Gastroesophageal sphincter (tissue), 4 donors: Measurements from ENCODE around the gene BBS10. TPM values are rescaled to one million over a fixed set of nuclear protein-coding genes. Genes with fewer than 3 reads are reported as not detected.

Source experiments
- ATAC-seq: fragments of 150-250 bp; one replicate; pipeline ENCODE4 v1.9.1; 2016; ENCODE audit warnings: mild to moderate bottlenecking, moderate library complexity
- H3K27ac ChIP-seq, 4 donors: fragments of 200-600 bp; sonication (generic) in 3 of 4; 1 replicate in 3 of 4; 2 replicates in 1 of 4; pipeline ENCODE4 v1.5.1; 2016 to 2019
- H3K27me3 ChIP-seq: fragments of 200-600 bp; sonication (generic); one replicate; pipeline ENCODE4 v1.5.1; 2019
- H3K36me3 ChIP-seq, 2 donors: fragments of 200-600 bp; sonication (generic); one replicate each; pipeline ENCODE4 v1.5.1; 2019; ENCODE audit warnings: control low read depth in 1 of 2
- H3K4me1 ChIP-seq, 3 donors: fragments of 200-600 bp; sonication (generic); 1 replicate in 2 of 3; 2 replicates in 1 of 3; pipeline ENCODE4 v1.5.1; 2016 to 2019; ENCODE audit warnings: control low read depth in 2 of 3
- H3K4me3 ChIP-seq, 2 donors: fragments of 200-600 bp; sonication (generic); one replicate each; pipeline ENCODE4 v1.5.1; 2019; ENCODE audit warnings: mild to moderate bottlenecking in 1 of 2, moderate library complexity in 1 of 2
- H3K9me3 ChIP-seq, 3 donors: fragments of 200-600 bp; sonication (generic); one replicate each; pipeline ENCODE4 v1.5.1; 2017 to 2019; ENCODE audit warnings: control low read depth in 2 of 3
- EP300 ChIP-seq: sonication (generic); formaldehyde crosslinking; IDR thresholded peaks from one replicate; pipeline ENCODE4 v1.6.1; 2017; ENCODE audit warnings: antibody characterized with exemption, mild to moderate bottlenecking
- POLR2A ChIP-seq, 2 donors: fragments of 450-650 bp; IDR thresholded peaks; one replicate each; pipeline ENCODE4 v1.6.1; 2017; ENCODE audit warnings: antibody characterized with exemption in 2 of 2, mild to moderate bottlenecking in 2 of 2, moderate library complexity in 1 of 2
- POLR2AphosphoS5 ChIP-seq: sonication (generic); formaldehyde crosslinking; IDR thresholded peaks from one replicate; pipeline ENCODE4 v1.6.1; 2017; ENCODE audit warnings: antibody characterized with exemption
- WGBS, 2 donors: methylation state at CpG; one replicate each; pipeline ENCODE4 v1.1.5; 2018; ENCODE audit warnings: low coverage in 1 of 2; 5-methylcytosine and 5-hydroxymethylcytosine counted together
- small RNA-seq, 4 donors: library from RNA; depleted of rRNA; stranded (forward); fragments of <200 nt; gene quantifications; one replicate each; pipeline ENCODE3, GENCODE V24; 2016
- total RNA-seq, 4 donors: library from RNA; depleted of rRNA; stranded (reverse); fragments of >200 nt; gene quantifications; one replicate each; pipeline ENCODE4 v1.1.0, GENCODE V29; 2016
- TF ChIP-seq, protein P1 (sequence below), 4 experiments: fragments of 200-600 bp in 2 of 4; fragments of 450-650 bp in 2 of 4; sonication (generic) in 1 of 4; IDR thresholded peaks; one replicate each; pipeline ENCODE4 v1.5.1; 2017 to 2019; ENCODE audit warnings: antibody characterized with exemption in 4 of 4, mild to moderate bottlenecking in 2 of 4, moderate library complexity in 2 of 4

The BBS10 gene
- total RNA-seq, 4 donors from 2014 or later: 8.9 to 22.2 (median 16.0) TPM

DNA sequence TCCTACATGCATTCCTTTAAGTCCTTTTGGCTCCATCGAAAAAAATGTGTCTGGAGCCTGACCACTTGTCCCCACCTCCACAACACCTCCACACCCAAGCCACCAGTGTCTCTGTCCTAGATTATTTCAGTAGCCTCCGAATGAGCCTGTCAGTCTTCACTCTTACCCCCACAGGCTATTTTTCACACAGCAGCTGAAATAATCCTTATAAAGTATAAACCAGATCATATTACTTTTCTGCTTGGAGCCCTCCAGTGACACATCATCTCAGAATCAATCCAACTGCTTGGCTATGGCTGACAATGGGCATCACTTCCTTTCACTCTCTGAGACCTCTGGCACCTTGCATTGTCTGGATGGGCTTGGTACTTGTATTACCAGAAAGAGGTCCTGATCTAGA lies 44.9 kb downstream of the BBS10 start:
- 80 to 88% methylated on average over 2 of the region's 2 CpGs for WGBS, 2 donors
- no peak for ATAC-seq
- Histone ChIP-seq H3K4me3 (no peak overlapping the region), H3K36me3 (no peaks in the 10 kb centered on the region), H3K27ac (no peak overlapping the region), H3K4me1 (no peaks in the 10 kb centered on the region), H3K9me3 (no peaks in the 10 kb centered on the region), H3K27me3 (no peaks in the 10 kb centered on the region)
- no peak for TF ChIP-seq POLR2AphosphoS5
- TF ChIP-seq EP300: no peak
- TF ChIP-seq POLR2A (IDR thresholded peaks at IDR 0.05): no peak
- TF ChIP-seq, protein P1, sequence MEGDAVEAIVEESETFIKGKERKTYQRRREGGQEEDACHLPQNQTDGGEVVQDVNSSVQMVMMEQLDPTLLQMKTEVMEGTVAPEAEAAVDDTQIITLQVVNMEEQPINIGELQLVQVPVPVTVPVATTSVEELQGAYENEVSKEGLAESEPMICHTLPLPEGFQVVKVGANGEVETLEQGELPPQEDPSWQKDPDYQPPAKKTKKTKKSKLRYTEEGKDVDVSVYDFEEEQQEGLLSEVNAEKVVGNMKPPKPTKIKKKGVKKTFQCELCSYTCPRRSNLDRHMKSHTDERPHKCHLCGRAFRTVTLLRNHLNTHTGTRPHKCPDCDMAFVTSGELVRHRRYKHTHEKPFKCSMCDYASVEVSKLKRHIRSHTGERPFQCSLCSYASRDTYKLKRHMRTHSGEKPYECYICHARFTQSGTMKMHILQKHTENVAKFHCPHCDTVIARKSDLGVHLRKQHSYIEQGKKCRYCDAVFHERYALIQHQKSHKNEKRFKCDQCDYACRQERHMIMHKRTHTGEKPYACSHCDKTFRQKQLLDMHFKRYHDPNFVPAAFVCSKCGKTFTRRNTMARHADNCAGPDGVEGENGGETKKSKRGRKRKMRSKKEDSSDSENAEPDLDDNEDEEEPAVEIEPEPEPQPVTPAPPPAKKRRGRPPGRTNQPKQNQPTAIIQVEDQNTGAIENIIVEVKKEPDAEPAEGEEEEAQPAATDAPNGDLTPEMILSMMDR (IDR thresholded peaks at IDR 0.05): no peak

DNA sequence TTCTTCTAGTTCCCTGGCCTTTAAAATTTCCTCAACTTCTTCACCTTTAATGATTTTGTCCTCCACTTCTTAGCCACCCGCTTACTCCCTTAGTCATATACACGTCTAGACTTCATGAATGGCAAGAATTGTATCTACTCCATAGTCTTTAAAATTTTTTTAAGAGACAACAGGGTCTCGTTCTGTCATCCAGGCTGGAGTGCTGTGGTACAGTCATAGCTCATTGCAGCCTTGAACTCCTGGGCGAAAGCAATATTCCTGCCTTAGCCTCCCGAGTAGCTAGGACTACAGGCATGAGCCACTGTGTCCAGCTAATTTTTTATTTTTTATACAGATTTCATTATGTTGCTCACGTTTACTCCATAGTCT lies 47.9 kb downstream of the BBS10 start:
- no peak overlapping the region for H3K4me3 ChIP-seq
- TF ChIP-seq POLR2A (IDR thresholded peaks at IDR 0.05): no peak
- TF ChIP-seq, protein P1 (IDR thresholded peaks at IDR 0.05): no peak
- no peak for TF ChIP-seq POLR2AphosphoS5
- TF ChIP-seq EP300: no peak
- no peak for ATAC-seq
- H3K27me3 ChIP-seq: no peaks in the 10 kb centered on the region
- H3K4me1 ChIP-seq: no peaks in the 10 kb centered on the region
- no peaks in the 10 kb centered on the region for H3K36me3 ChIP-seq
- no peak overlapping the region for H3K27ac ChIP-seq
- 82 to 88% methylated on average over 5 to 6 of the region's 6 CpGs for WGBS, 2 donors
- H3K9me3 ChIP-seq: no peaks in the 10 kb centered on the region

DNA sequence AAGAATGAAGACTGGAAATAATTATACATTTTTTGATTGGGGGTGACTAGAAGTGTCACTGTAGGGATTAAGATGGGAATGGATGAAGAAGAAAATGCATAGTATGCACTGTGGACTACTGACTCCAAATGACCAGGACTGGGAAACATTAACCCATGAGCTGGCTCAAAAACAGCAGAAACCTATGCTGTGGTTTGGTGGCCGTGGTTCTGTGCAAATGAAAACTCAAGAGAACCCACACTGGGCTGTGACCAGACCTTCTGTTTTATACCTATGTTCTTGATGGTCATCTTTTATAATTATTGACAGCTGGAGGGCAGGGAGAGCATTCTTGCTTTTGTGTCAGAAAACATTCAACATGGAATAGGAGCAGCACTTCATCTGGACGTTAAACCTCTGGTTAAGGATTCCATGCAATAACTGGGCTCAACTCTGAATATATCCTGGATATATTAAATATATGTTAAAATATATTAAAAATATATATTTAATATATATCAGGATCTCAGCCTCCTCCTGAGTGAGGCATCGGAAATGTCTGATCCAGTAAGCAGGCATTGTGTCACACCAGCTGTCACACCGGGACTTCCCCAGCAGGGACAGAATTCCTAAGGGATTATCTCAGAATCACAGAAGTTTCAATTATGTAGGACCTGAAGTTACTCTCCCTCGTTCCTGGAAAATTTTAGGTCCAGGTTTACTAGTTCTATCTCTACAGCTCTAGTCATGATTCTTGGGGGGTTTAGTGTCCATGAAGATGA lies 48.5 kb downstream of the BBS10 start:
- Histone ChIP-seq H3K9me3 (no peaks in the 10 kb centered on the region), H3K27me3 (no peaks in the 10 kb centered on the region), H3K27ac (no peak overlapping the region), H3K4me1 (no peaks in the 10 kb centered on the region), H3K4me3 (no peak overlapping the region), H3K36me3 (no peaks in the 10 kb centered on the region)
- 58 to 76% methylated on average over 5 of the region's 5 CpGs for WGBS, 2 donors
- no peak for ATAC-seq
- TF ChIP-seq, protein P1 (IDR thresholded peaks at IDR 0.05): no peak
- no peak for TF ChIP-seq EP300
- TF ChIP-seq POLR2A (IDR thresholded peaks at IDR 0.05): no peak
- no peak for TF ChIP-seq POLR2AphosphoS5

Small RNA genes lying within 50 kb of the gene (small RNA-seq; reads per million reads assigned to genes)
- 0 reads per million in 4 donors for gene RN7SKP172

Other genes starting within 250 kb of the BBS10 start
- gene OSBPL8, start 211.4 kb upstream of the BBS10 start, total RNA-seq: 10 to 100 TPM; 65.8 to 73.5 (median 66.7) TPM